Fibroblast of skin of abdomen (primary cell): Measurements from ENCODE around the gene FLNA. TPM values are rescaled to one million over a fixed set of nuclear protein-coding genes. Genes with fewer than 3 reads are reported as not detected.
"Not testable (repeated sequence)": the region's sequence is repeated elsewhere in the genome, so short reads cannot be mapped to it uniquely, and the experiment has no call there.

ENCODE experiments used
- DNase-seq: peaks from one replicate; pipeline ENCODE4 v3.0.0-alpha.2; 2013
- polyA plus RNA-seq, 2 experiments: library from polyadenylated mRNA; unstranded; fragments of 120-200 nt; gene quantifications; one replicate each; pipeline ENCODE4 v1.2.1, GENCODE V29; 2013; ENCODE audit not compliant: insufficient read length in 2 of 2

Gene FLNA
- polyA plus RNA-seq (2013, experiment 1 of 2; ENCODE audit: insufficient read length) = 4,645 TPM
- polyA plus RNA-seq (2013, experiment 2 of 2; ENCODE audit: insufficient read length) = 4,932 TPM

- DNase-seq = peak; percentile 73
Measured at GRCh38 chrX:154374313-154375155, at the start of gene FLNA. Gene FLNA (minus strand): TSS chrX:154374634. CDS start chrX:154371245, 3,389 bp downstream.

DNA sequence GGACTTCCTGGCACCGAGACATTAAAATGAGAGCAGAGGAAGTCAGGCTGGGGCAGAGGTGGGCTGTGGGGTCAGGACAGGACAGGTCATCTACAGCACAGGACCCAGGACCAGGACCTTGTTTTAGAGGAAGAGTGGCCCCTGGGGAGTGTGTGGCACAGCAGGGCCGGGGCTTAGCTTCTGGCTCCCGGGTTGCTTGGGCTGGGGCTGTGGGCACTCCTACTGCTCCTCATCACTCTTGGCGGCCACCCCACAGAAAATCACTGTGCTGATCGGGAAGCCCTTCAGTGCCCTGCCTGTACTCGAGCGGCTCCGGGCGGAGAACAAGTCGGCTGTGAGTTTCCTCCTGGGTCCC is 45.9 kb upstream of the FLNA start:
- no peak for DNase-seq

- DNase-seq = no peak
Measured at GRCh38 chrX:154419688-154420401, 45.4 kb upstream of the FLNA start.

DNA sequence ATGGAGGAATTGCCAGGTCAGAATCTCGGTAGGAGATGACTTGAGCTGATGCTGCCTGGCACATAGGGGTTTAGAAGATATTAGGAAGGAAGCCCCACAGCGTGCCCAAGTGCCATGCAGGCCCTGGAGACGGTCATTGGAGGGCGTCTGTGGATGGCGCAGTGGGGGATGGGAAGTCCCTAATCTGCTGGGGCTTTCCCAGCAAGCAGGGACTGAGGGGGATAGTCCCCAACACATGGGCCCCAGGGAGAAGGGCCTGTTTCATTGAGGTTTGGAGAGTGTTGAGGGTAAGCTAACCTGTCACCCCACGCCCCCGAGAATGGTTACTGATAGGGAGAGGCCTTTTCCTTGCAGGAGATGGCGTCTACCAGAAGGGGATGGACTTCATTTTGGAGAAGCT is 44.8 kb upstream of the FLNA start:
- DNase-seq = no peak

GRCh38 chrX:154417157-154417556 is 42.7 kb upstream of the FLNA start:
- DNase-seq = no peak

GRCh38 chrX:154413142-154413541 is 38.7 kb upstream of the FLNA start:
- DNase-seq = no peak

GRCh38 chrX:154412468-154412867 is 38.0 kb upstream of the FLNA start:
- no peak for DNase-seq

GRCh38 chrX:154411981-154412340 is 37.5 kb upstream of the FLNA start:
- no peak for DNase-seq

GRCh38 chrX:154409222-154409871 is 34.9 kb upstream of the FLNA start, which contains the start of gene DNASE1L1:
Gene DNASE1L1 (minus strand): TSS chrX:154409254. CDS start chrX:154405568, 3,686 bp downstream.
- DNase-seq = peak; percentile 79

GRCh38 chrX:154408659-154409221 is 34.3 kb upstream of the FLNA start:
- DNase-seq = no peak

DNA sequence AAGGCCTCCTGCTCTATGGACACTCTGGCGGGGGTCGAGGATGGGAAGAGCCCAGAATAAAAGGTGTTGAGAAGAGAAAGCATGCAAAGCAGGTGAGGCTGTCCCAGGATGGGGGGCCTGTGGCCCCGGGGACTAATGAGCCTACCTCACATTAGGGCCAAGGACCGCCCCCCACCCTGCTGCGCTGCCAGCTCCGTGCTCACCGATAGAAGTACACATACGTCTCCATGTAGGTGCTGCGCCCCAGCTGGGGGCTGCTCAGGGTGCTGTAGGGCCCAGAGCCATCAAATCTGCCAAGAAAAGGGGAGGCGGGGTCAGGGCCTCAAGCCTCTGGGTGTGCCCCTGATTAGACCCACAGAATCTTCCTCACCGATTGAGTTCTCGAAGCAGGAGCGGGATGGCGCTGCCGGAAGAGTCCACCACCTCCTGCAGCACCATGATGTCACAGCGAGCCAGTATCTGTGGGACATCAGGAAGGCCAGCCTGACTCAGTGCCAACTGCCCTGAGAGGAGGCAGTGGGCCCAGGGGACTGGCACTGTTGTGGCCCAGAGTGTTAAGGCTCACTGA is 30.3 kb upstream of the FLNA start:
- DNase-seq = no peak

GRCh38 chrX:154403858-154404257 is 29.4 kb upstream of the FLNA start:
- no peak for DNase-seq

DNA sequence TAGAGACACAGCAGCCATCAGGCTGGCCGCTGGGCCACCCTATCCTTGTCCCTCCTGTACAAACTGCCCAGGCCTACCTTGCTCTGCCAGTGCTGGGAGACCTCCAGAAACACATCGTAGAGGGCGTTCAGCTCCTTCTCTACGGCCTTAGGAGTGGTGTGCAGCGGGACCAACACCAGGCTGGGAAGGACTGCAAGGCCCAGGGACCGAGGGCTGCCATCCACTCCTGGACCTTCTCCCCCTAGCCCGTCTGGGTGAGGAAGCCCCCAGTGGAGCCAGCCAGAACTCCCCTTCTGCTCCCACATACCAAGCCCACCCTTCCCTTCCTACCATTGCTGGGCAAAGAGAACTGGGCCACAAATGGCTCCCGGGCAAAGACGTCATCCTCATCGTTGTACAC is 28.8 kb upstream of the FLNA start:
- DNase-seq = no peak

- no peak for DNase-seq
Measured at GRCh38 chrX:154402622-154403127, 28.2 kb upstream of the FLNA start.

GRCh38 chrX:154401918-154402621 is 27.6 kb upstream of the FLNA start:
- DNase-seq = peak; percentile 21

DNA sequence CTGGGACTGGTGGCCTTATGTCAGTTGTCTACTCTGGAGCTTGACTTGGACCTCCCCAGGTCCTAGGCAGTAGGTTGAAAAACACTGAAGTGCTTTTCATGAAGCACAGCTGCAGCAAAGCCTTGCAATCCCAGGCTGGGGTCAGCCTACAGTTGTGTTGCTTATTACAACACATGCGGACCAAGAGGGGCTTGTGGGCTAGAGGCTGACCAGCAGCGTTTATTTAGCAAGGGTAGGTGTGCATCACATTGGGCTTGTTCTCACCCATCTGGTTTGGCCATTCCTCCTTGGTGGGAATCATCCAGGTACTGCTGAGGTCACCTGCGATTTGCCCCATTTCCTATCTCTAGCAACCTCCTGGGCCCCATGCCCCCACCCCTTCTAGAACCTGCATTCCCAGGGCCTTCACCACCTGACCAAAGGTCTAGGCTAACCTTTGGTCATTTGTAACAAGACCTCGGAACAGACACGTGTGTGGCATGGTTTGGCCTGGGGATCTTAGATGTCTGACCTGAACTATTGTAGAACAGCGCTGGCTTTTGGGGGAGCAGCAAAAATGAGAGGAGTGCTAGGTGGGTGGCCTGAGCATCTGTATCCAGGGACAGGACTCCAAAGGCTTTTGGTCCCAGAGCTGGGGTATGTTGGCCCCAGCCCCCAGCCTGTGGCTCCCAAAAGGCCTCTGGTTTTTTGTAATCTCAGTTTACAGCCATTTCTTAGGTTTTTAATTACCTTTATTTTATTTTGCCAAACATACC is 26.8 kb upstream of the FLNA start:
- peak; percentile 37 for DNase-seq

DNA sequence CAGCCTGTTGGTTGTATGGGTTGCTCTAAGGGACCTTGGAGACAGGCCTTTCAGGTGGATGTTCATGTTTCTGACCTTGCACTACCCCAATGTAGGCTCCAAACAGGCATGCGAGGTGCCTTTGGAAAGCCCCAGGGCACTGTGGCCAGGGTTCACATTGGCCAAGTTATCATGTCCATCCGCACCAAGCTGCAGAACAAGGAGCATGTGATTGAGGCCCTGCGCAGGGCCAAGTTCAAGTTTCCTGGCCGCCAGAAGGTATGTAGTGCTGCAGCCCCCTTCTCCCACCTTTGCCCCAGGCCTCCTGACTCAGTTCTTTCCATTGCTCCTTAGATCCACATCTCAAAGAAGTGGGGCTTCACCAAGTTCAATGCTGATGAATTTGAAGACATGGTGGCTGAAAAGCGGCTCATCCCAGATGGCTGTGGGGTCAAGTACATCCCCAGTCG is 26.0 kb upstream of the FLNA start:
- DNase-seq = not testable (repeated sequence)

DNA sequence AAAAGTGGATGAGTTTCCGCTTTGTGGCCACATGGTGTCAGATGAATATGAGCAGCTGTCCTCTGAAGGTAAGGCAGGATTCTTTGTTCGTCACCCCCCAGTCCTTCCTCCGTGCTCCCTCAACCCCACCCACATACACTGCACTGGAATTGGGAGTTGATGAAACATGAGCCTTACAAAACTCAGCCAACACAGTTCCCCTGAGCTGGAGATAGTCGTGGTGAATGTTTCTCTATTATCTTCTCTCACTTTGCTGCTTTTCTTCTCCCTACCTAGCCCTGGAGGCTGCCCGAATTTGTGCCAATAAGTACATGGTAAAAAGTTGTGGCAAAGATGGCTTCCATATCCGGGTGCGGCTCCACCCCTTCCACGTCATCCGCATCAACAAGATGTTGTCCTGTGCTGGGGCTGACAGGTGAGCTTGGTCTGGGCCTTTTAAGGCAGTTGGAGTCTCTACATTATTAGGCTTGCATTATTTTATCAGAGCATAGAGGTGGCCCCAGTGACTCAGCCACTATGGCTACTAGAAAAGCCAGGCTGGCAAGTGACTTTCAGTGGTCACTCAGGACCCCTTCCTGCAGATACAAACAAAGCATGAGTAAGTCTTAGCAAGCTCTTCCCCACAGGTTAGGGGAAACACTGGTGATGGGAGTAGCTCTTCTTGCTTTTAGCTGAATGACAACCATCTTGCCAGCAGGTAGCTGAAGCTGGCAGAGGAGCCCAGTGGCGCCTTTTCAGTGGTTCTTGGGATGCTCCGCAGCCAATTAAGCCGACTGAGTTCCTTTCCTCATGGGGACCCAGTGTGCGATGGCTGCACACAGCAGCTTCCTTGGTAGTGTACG is 25.3 kb upstream of the FLNA start:
- no peak for DNase-seq

- peak; percentile 83 for DNase-seq
Measured at GRCh38 chrX:154398668-154399526, 24.5 kb upstream of the FLNA start.
